Measurements from ENCODE around the gene ATP10A.

DNA sequence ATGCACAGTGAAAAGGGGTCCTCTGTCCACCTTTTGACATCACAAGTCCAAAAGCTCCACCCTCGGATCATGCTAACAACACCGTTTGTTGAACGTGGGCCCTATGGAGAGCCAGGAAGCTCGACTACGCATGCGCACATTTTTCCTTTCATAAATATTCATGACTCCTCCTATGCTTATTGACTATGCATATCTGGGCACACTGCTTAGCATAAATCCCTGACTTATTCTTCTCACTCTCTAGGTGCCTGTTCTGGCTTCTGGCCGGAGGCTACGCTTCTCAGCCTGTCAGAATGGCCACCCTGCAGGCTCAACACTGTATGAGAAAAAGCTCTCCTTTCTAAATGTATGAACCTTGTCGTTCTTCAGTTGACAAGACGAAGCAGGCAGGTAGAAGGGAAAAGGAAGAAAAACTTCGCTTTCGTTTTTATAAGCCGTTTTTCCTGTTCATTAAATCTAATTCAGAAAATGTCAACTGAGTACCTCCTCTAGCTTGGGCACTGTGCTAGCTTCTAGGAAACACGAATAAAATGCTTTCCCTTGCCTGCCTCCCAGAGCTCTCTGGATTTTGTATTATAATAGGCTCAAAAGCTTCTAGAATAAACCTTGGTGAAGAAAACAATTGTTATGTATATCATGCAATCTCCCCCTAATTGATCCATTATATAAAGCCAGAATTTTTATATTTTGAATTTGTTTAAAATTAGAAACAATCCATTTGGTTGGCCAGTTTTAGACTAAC is 207.7 kb downstream of the ATP10A start:
- TF ChIP-seq CTCF (IDR thresholded peaks at IDR 0.05; ENCODE audit: control extremely low read depth in 1 of 3, insufficient read depth in 1 of 3, low read depth in 1 of 3, low read length in 3 of 3) (no peak), POLR2A (IDR thresholded peaks at IDR 0.05; ENCODE audit: control extremely low read depth in 1 of 2, low read depth in 2 of 2, low read length in 2 of 2) (no peak), KDM1A (IDR thresholded peaks at IDR 0.05; ENCODE audit: borderline replicate concordance, low read length) (no peak), NRF1 (IDR thresholded peaks at IDR 0.05; ENCODE audit: low read depth, low read length) (no peak), SRF (IDR thresholded peaks at IDR 0.05; ENCODE audit: low read depth, low read length) (no peak), NANOG (IDR thresholded peaks at IDR 0.05; ENCODE audit: insufficient read depth, low read depth, low read length, poor library complexity, severe bottlenecking) (no peak), ATF3 (IDR thresholded peaks at IDR 0.05; ENCODE audit: insufficient read depth, low read depth, low read length) (no peak), ZNF274 (IDR thresholded peaks at IDR 0.05; ENCODE audit: borderline replicate concordance, extremely low read depth, low read length) (no peak), TAF1 (IDR thresholded peaks at IDR 0.05; ENCODE audit: low read depth, low read length) (no peak)

All from H1 (cell line).